H1 (cell line): Measurements from ENCODE around the gene TXK. TPM values are rescaled to one million over a fixed set of nuclear protein-coding genes. Genes with fewer than 3 reads are reported as not detected.

Source experiments
- CHD1 ChIP-seq: IDR thresholded peaks from 2 replicates; pipeline ENCODE4 v1.6.1; 2012; ENCODE audit warnings: low read depth, low read length, improper control_type of control experiment
- SIX5 ChIP-seq: IDR thresholded peaks from 2 replicates; pipeline ENCODE4 v1.6.1; 2011; ENCODE audit warnings: mild to moderate bottlenecking, low read depth, low read length
- SUZ12 ChIP-seq: fragments of 200-600 bp; sonication (generic); IDR thresholded peaks from 2 replicates; pipeline ENCODE4 v1.6.1; 2012; ENCODE audit warnings: mild to moderate bottlenecking, inconsistent platforms, low read length, moderate library complexity, mixed read lengths
- polyA plus RNA-seq, 7 experiments: library from polyadenylated mRNA; depleted of rRNA in 3 of 7; stranded (reverse) in 5 of 7; unstranded in 2 of 7; fragments of >200 nt in 5 of 7; fragments of 200-250 nt in 2 of 7; gene quantifications; 1 replicate in 5 of 7; 2 replicates in 1 of 7; 4 replicates in 1 of 7; pipeline versions ENCODE4 v1.2.1 to v1.2.3, GENCODE V29; 2011 to 2013; ENCODE audit warnings: missing spikeins in 2 of 7, mixed read lengths in 2 of 7
- total RNA-seq: library from RNA; stranded (reverse); fragmentation: NEBNext Ultra II Directional; extraction: Animal tissue kit (Norgen Biotek cat#: 25700); gene quantifications from 2 replicates; pipeline ENCODE4 v1.2.1, GENCODE V29; 2021

Gene TXK
- total and polyA plus RNA-seq, 2 of the 8 experiments (the other 6 are each of a cell fraction or from before 2014, with no cell fraction given), result not detected

DNA sequence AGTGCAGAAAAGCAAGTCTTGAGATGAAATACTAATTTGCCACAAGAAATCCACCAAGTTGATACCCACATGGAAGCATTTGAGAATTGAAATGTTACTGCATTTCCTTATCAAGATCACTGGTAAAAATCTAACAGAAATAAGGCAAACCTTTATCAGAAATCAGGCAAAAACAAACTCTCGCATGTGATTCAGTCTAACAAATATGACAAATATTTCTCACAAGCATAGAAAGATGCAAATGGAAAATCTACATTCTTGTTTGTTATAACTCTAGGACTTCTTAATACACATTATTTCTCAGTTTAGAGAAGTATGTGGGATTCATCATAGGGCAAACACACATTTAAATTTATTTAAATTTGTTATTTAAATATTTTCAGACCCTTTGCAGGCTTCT is 52.9 kb downstream of the TXK start (continued):
- TF ChIP-seq SUZ12 (no peak), SIX5 (no peak), CHD1 (no peak)
